Activated effector memory CD4-positive, alpha-beta T cell treated with anti-CD3 and anti-CD28 coated beads, Interleukin-2, amount 50 U/mL, for 16 hours (primary cell): ENCODE data around the gene COL16A1.

Experiments
- DNase-seq: peaks from one replicate; pipeline ENCODE4 v3.0.0-alpha.2; 2020

The COL16A1 gene

DNA sequence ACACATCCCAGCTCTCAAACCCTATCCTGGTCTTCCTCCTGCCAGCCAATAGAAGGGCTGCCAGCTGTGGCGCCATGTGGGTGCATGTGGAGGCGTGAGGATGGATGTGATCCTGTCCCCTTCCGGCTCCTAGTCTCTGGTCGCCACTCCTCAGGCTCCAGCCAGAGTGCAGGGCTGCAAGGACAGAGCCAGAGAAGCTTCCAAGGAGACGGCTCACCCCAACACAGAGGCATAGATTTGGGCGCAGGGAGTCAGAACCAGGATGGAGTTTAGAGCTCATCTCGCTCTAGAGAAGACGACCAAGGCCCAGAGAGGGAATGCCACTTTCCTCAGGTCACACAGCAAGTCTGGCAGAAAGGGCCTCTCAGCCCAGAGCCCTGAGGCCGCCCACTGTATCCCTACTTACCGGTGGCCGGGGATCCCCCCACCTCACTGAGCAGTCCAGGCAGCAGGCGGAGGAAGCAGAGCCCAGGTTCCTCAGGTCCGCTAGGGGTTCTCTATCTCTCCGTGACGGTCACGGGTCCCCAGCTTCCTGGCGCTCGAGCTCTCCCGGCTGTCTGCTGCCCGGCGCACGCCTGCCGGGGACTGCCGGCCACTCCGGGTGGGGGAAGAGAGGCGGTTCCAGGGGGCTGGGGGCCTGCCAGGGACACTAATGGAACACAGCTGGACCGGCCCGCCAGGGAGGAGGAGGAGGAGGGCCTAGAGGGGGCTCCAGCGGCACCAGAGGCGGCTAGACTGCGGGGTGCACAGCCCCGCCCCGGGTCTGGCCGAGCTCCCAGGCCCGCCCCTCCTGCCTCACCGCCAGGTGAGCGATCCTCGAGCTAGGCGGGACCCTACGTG, at the start of gene COL16A1:
COL16A1 (minus strand) TSS at position 587 of the 840 bp plus-strand sequence. CDS start 1,824 bp downstream, outside the sequence.
- no peak for DNase-seq

DNA sequence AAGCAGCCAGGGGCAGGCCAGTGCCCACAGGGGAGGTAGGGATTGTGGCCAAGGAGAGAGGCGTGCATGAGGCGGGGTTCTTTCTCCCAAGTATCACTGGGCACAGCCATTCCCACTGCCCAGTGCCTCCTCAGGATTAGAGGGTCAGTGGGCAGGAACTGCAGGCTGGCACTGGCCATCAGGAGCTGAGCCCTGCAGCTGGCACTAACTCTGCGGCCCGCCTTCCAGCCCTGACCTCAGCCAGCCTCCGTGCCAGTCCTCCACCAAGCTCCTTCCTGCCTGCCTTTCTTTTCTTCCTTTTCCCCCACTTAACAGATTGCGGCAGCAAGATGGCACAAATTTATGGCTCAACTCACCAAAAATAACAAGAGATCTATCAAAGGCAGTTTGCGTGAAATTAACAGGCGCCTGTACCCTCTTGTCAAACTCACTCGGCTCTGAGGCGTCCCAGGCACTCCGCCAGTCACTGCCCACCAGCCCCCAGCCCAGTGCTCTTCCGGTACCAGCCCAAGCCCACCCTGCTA, 49.2 kb upstream of the COL16A1 start:
- no peak for DNase-seq

- no peak for DNase-seq
Measured at GRCh38 chr1:31752258-31752657, 48.4 kb upstream of the COL16A1 start.

GRCh38 chr1:31751822-31752241, 48.0 kb upstream of the COL16A1 start:
- no peak for DNase-seq

GRCh38 chr1:31750858-31751510, 47.2 kb upstream of the COL16A1 start:
- no peak for DNase-seq

DNA sequence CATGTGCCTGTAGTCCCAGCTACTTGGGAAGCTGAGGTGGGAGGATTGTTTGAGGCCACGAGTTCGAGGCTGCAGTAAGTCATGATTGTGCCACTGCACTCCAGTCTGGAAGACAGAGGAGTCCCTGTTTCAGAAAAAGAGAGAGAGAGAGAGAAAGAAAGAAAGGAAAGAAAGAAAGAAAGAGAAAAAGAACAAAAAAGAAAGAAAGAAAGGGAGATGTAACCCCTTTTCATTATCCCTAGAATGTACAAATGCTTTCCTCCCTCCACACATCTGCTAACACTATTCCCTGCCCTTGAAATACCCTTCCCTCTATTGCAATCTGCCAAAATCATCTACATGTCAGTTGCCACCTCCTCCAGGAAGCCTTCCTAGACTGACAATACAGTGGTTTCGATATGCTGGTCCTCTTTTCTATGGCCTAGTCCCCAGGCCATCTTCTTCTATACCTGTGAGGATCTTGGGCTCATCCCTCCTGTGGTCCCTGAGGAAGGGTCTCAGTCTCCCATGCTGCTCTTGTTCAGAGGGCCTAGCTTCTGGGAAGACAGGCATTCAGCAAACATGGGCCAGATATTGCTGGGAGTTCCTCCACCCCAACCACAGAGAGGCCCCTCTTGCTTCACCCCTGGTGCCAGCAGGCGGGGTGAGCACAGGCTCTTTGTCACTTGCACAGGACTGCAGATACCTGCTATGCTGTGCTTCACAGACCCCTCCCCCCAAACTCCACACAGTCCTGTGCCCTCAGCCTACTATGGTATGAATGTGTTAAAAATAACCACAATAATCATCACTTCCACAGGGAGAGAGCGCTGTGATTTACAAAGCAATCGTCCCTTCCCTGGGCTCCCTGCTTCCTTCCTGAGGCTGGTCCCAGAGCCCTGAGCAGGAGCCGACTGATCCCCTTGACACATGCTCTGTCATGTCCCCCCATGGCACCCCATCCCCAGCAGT, 46.2 kb upstream of the COL16A1 start:
- no peak for DNase-seq

- DNase-seq: no peak
Measured at GRCh38 chr1:31748365-31748764, 44.5 kb upstream of the COL16A1 start.

- DNase-seq: no peak
Measured at GRCh38 chr1:31747304-31747703, 43.5 kb upstream of the COL16A1 start.

GRCh38 chr1:31746687-31747086, 42.9 kb upstream of the COL16A1 start:
- no peak for DNase-seq

GRCh38 chr1:31745946-31746670, 42.3 kb upstream of the COL16A1 start:
- no peak for DNase-seq

DNA sequence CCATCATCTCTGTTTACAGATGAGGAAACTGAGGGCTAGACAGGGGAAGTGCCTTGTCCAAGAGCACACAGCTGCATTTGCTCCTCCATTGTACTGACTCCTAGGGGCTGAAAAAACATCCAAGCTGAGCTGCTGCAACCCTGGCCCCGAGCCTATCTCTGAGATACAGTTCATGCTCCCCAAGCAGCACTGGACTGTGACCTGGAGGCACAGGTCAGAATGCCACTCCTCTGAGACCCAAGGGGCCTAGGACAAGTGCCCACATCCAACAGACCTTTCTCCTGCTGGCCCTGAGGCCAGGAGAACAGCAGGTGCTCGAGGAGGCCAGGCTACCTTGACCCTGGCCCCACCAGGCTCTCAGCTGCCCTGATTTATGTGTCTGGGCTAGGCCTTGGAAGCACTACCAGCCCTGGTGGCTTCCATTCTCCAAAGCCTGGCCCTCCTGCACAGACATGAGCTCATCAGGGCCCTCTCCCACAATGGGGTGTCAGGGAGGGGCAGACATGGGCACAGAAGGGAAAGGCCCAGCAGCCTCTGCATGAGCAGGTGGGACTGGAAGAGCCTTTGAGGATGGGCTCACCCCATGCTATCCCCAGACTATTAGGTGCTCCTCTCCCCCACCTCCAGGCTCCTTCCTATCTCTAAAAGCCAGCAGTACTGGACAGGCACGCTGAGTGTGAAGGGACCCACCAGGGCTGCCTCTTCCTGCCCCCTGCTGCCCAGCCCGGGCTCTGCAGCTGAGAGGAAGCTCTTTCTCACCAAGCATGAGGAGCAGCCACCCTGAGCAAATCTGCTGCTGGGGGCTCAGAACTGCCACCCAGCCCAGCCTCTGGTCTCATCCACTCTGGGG, 41.5 kb upstream of the COL16A1 start:
- DNase-seq: peak; percentile 80

GRCh38 chr1:31744165-31744888, 40.5 kb upstream of the COL16A1 start:
- DNase-seq: no peak

DNA sequence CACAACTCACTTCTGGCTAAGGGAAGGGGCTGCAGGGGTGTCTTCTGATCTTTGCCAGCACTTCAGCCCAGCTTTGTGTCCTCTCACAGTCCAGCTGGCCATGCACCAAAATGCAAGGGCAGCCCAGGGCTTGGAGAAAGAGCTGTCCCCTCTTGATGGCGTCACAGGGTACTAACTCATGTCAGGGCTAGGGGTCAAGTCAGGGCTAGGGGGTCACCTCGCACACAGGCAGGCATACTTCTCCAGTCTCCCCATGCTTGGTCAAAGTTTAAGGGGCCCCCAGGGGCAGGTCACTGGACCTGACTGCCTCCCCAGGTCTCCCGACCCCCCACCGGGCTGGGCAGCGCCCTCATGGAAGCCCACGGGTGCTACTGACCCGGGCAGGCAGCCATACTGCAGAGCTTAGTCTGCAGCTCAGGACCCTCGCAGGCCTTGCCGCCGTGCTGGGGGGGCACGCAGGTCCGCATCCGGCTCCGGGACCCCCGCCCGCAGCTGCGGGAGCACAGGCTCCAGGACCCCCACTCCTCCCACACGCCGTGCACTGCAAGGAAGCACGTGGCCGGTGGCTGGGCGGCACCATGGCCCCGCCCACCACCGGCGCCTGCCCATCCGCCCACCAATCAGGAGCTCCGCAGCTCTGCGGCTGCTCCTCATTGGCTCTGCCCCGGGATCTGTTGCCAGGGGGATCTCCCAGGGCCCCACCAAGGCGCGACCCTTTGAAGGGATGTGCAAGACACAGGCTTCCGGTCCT, 38.8 kb upstream of the COL16A1 start:
- no peak for DNase-seq

- DNase-seq: peak; percentile 80
Measured at GRCh38 chr1:31739346-31739745, 35.5 kb upstream of the COL16A1 start.

DNA sequence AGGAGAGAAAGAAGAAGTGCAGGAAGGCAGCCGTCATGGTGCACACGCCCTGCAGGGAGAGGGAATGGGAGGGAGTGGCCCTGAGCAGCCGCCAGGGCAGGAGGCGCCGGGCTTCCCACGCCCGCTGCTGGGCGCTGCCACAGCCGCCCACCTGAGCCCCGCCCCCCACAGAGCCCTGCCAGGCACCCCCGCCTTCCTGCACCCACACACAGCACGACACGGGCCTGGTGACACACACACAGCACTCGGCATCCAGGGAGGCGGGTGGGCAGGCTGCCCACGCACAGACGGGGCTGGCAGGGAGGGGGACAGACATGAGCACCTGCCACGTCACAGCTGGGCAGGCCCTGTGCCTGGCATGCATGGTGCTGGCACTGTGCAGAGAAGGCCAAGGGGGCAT, 32.9 kb upstream of the COL16A1 start:
- peak; percentile 81 for DNase-seq

DNA sequence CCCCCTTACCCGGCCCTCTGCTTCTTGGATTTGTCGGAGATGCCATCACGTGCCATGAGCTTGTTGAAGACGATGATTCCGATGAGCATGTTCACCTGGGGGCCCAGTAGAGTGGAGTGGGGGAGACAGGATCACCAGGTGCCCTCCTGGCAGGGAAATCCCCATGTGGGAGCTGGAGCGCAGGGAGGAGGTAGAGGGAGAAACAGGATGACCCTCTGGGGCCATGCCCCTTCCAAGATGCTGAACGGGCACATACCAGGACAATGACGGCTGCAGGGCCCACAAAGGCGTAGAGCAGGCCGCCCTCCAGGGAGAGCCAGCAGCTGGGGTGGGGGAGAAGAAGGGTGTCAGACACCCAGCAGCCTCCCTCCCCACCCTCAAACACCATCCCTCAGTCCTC, 31.8 kb upstream of the COL16A1 start:
- DNase-seq: no peak

- DNase-seq: no peak
Measured at GRCh38 chr1:31734582-31735107, 30.8 kb upstream of the COL16A1 start.

DNA sequence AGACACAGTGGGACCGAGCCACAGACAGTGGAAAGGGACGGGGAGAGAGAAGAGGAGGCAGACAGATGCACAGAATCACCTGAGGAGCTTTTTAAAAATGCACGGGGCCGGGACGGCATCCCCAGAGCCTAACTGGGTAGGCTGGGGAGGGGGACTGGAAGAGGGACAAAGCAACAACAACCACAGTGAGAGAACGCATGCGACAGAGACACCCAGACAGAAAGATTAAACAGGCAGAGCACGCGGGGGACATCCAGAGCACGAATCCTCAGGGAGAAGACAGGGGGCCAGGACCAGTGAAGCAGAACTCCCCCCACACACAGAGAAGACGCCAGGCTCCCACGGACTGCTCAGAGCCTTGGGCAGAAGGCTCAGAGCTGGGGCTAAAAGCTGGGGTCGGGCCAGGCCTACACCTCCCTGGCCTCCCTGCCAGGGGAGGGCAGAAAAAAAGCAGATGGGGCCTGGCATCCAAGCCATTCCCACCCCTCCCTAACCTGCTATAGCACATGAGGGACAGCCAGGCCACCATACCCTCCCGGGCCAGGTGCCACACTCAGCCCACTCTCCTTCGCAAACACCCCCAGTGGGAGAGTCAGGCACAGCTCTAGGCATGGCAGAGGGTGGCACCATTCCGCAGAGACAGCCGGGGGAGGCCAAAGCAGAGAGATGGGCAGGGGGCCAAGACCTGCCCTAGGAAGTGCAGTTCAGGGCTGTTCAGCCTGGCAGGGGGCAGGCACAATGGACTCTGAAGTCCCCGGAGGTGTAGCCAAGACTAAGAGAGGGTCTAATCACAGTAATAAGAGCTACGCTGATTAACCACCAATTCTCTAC, 29.8 kb upstream of the COL16A1 start:
- no peak for DNase-seq
